Measurements from ENCODE around the gene PHACTR2. TPM values are rescaled to one million over a fixed set of nuclear protein-coding genes. Genes with fewer than 3 reads are reported as not detected.
"Not testable (repeated sequence)": the region's sequence is repeated elsewhere in the genome, so short reads cannot be mapped to it uniquely, and the experiment has no call there.

PHACTR2 gene
- total and polyA plus RNA-seq, 5 experiments from 2014 or later = 7.1 to 16.0 (median 9.0) TPM

DNA sequence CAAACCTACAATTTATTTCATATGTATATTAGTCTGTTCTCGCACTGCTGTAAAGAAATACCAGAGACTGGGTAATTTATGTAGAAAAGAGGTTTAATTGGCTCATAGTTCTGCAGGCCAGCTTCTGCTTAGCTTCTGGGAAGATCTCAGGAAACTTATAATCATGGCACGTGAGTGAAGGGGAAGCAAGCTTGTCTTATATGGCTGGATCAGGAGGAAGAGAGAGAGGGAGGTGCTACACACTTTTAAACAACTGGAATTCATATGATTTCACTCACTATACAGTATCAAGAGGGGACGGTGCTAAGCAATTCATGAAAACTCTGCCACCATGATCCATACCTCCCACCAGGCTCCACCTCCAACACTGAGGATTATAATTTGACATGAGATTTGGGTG lies 29.9 kb downstream of the PHACTR2 start:
- ATAC-seq = no peak
- Mint-ChIP-seq H3K27me3 (peaks cover 0 to 4% (median 0%) of the 10 kb centered on the region in 5 donors), H3K4me3 (no peak overlapping the region), H3K36me3 (peaks cover 0 to 13% (median 7%) of the 10 kb centered on the region in 3 donors), H3K9me3 (peaks cover 0 to 18% (median 2%) of the 10 kb centered on the region in 9 donors), H3K27ac (no peak overlapping the region), H3K4me1 (peaks cover 0 to 7% (median under 1%) of the 10 kb centered on the region in 4 donors)
- DNase-seq = no peak
- POLR2A ChIA-PET = no interaction called here

DNA sequence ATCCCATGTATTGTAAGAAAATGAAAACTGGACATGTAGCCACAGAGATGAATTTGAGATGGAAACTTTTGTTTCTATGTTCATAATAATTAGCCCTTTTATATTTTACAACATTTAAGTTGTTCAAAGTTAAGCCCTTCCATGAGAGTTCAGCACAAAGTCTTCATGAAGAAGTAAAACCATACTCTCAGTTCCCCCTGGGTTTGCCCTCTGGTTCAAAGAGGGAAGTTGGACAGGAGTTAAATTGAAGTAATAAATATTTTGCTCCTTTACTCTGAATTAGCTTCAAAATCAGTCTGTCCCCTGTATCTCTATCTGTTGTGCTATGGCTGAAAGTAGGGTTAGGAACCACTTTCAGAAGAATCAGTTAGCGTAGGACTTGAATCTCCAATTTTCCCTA lies 31.1 kb downstream of the PHACTR2 start:
- ATAC-seq (no peak), DNase-seq (no peak)
- POLR2A ChIA-PET = no interaction called here
- H3K27me3 Mint-ChIP-seq = peaks cover 0 to 4% (median 0%) of the 10 kb centered on the region in 5 donors
- peaks cover 0 to 7% (median under 1%) of the 10 kb centered on the region in 4 donors for H3K4me1 Mint-ChIP-seq
- no peak overlapping the region for H3K27ac Mint-ChIP-seq
- H3K9me3 Mint-ChIP-seq = peaks cover 0 to 18% (median 0%) of the 10 kb centered on the region in 9 donors
- H3K4me3 Mint-ChIP-seq = no peak overlapping the region
- peaks cover 0 to 16% (median 7%) of the 10 kb centered on the region in 3 donors for H3K36me3 Mint-ChIP-seq

DNA sequence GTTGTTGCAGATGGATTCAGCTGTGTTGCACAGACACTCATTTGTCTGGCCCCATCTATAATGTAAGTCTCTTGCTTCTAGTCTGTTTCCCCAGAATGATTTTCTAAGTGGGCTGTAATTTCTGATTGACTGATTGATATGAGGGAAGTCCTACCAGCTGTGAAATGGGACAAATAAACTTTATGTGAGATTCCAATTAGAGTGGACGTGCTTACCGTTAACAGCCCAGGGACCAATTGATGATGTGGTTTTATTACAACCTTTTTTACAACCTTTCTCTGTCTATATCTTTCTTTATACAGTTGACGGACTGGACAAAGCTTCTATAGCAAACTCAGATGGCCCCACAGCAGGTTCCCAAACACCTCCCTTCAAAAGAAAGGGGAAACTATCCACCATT lies 33.9 kb downstream of the PHACTR2 start:
- POLR2A ChIA-PET = no interaction called here
- H3K27ac Mint-ChIP-seq = no peak overlapping the region
- DNase-seq (no peak), ATAC-seq (no peak)
- H3K9me3 Mint-ChIP-seq = peaks cover 0 to 18% (median 0%) of the 10 kb centered on the region in 9 donors
- peaks cover 0 to 14% (median 7%) of the 10 kb centered on the region in 3 donors for H3K36me3 Mint-ChIP-seq
- H3K4me3 Mint-ChIP-seq = no peak overlapping the region
- peaks cover 0 to 7% (median under 1%) of the 10 kb centered on the region in 4 donors for H3K4me1 Mint-ChIP-seq
- H3K27me3 Mint-ChIP-seq = peaks cover 0 to 4% (median 0%) of the 10 kb centered on the region in 5 donors

DNA sequence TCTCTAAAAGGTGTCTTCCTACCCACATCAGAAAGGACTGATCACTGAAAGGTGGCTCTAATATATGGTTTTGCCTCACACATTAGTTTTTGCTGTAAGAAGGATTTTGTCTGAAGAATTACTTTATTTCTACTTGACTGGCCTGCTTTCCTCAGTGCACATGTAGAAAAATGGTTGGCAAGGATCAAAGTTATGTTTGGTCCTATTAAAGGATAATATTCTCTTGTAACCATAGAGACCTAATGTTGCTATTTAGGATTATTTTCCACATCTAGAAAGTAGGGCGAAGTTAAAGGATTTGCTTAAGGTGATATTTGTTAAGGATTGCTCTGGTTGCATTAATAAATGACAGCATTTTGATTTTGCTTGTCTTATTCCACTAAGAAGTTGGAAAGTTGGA lies 40.7 kb downstream of the PHACTR2 start:
- no peak for ATAC-seq
- Mint-ChIP-seq H3K27me3 (no peaks in the 10 kb centered on the region), H3K36me3 (peaks cover 0 to 5% (median 2%) of the 10 kb centered on the region in 3 donors), H3K4me3 (no peak overlapping the region), H3K9me3 (peaks cover 0 to 6% (median 0%) of the 10 kb centered on the region in 9 donors), H3K27ac (no peak overlapping the region), H3K4me1 (peaks cover 0 to 3% (median 0%) of the 10 kb centered on the region in 4 donors)
- DNase-seq = no peak
- POLR2A ChIA-PET = no interaction called here

GRCh38 chr6:143721642-143722041 lies 43.9 kb downstream of the PHACTR2 start:
- Mint-ChIP-seq H3K4me1 (peaks cover 0 to 3% (median 1%) of the 10 kb centered on the region in 4 donors), H3K36me3 (peaks cover 5 to 14% (median 7%) of the 10 kb centered on the region in 3 donors), H3K27me3 (no peaks in the 10 kb centered on the region), H3K9me3 (peaks cover 0 to 9% (median 0%) of the 10 kb centered on the region in 9 donors), H3K4me3 (no peak overlapping the region), H3K27ac (no peak overlapping the region)
- POLR2A ChIA-PET = no interaction called here
- DNase-seq (no peak), ATAC-seq (no peak)

GRCh38 chr6:143724876-143725275 lies 47.1 kb downstream of the PHACTR2 start:
- Mint-ChIP-seq H3K27ac (no peak overlapping the region), H3K27me3 (no peaks in the 10 kb centered on the region)

GRCh38 chr6:143726015-143726647 lies 48.4 kb downstream of the PHACTR2 start:
- Mint-ChIP-seq H3K9me3 (peaks cover 0 to 13% (median 0%) of the 10 kb centered on the region in 9 donors), H3K36me3 (peaks cover 5 to 14% (median 7%) of the 10 kb centered on the region in 3 donors), H3K27ac (no peak overlapping the region), H3K27me3 (no peaks in the 10 kb centered on the region), H3K4me1 (peaks cover 0 to 9% (median 0%) of the 10 kb centered on the region in 4 donors), H3K4me3 (no peak overlapping the region)
- ATAC-seq = no peak
- POLR2A ChIA-PET = no interaction called here
- DNase-seq = no peak

More at GRCh38 chr6:143724876-143725275, 47.1 kb downstream of the PHACTR2 start:
- no peak overlapping the region for H3K4me3 Mint-ChIP-seq
- POLR2A ChIA-PET = no interaction called here
- peaks cover 0 to 7% (median 0%) of the 10 kb centered on the region in 4 donors for H3K4me1 Mint-ChIP-seq
- DNase-seq = no peak
- peaks cover 0 to 13% (median 0%) of the 10 kb centered on the region in 9 donors for H3K9me3 Mint-ChIP-seq
- peaks cover 5 to 14% (median 7%) of the 10 kb centered on the region in 3 donors for H3K36me3 Mint-ChIP-seq
- ATAC-seq = no peak

- no peak for ATAC-seq
- H3K9me3 Mint-ChIP-seq = peaks cover 0 to 13% (median 0%) of the 10 kb centered on the region in 9 donors
- H3K4me3 Mint-ChIP-seq = no peak overlapping the region
- peaks cover 5 to 14% (median 7%) of the 10 kb centered on the region in 3 donors for H3K36me3 Mint-ChIP-seq
- DNase-seq = no peak
- no peak overlapping the region for H3K27ac Mint-ChIP-seq
- POLR2A ChIA-PET = no interaction called here
- no peaks in the 10 kb centered on the region for H3K27me3 Mint-ChIP-seq
- H3K4me1 Mint-ChIP-seq = peaks cover 2 to 14% (median 4%) of the 10 kb centered on the region in 4 donors
Measured at GRCh38 chr6:143727035-143727434, 49.3 kb downstream of the PHACTR2 start.

DNA sequence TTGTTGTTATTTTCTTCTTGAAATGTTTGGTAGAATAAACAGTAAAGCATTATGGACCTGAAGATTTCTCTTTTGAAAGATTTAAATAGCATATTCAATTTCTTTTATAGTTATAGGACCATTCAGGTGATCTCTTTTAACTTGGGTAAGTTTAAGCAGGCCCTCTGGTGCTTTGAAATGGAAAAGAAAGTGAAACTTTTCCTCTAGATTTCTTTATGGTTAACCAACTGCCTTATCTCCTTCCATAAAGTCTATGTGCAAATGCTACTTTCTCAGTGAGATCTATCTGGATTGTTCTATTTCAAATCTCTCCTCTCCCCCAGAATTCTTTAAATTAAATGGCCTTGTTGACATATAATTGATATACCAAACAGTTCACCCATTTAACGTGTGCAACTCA lies 54.0 kb downstream of the PHACTR2 start:
- Mint-ChIP-seq H3K9me3 (peaks cover 0 to 4% (median 0%) of the 10 kb centered on the region in 9 donors), H3K4me1 (peaks cover 7 to 27% (median 8%) of the 10 kb centered on the region in 4 donors), H3K27ac (no peak overlapping the region), H3K4me3 (no peak overlapping the region), H3K27me3 (no peaks in the 10 kb centered on the region), H3K36me3 (no peaks in the 10 kb centered on the region)
- POLR2A ChIA-PET = no interaction called here
- DNase-seq = no peak
- ATAC-seq = no peak

DNA sequence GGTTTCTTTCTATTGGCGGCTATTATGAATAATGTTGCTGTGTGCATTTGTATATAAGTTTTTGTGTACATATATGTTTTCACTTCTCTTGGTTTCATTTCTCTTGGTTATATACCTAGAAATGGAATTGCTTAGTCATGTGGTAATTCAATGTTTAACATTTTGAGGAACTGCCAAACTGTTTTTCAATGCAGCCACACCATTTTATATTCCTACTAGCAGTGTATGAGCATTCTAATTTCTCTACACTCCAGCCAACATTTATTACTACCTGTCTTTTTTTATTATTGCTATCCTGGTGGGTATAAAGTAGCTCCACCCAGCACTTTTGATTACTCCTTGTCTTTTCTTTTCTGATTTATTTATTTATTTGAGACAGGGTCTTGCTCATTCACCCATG lies 54.8 kb downstream of the PHACTR2 start:
- peaks cover 7 to 23% (median 8%) of the 10 kb centered on the region in 4 donors for H3K4me1 Mint-ChIP-seq
- POLR2A ChIA-PET = no interaction called here
- no peak for ATAC-seq
- H3K4me3 Mint-ChIP-seq = no peak overlapping the region
- H3K27me3 Mint-ChIP-seq = no peaks in the 10 kb centered on the region
- H3K36me3 Mint-ChIP-seq = no peaks in the 10 kb centered on the region
- no peak for DNase-seq
- no peak overlapping the region for H3K27ac Mint-ChIP-seq
- H3K9me3 Mint-ChIP-seq = no peaks in the 10 kb centered on the region

DNA sequence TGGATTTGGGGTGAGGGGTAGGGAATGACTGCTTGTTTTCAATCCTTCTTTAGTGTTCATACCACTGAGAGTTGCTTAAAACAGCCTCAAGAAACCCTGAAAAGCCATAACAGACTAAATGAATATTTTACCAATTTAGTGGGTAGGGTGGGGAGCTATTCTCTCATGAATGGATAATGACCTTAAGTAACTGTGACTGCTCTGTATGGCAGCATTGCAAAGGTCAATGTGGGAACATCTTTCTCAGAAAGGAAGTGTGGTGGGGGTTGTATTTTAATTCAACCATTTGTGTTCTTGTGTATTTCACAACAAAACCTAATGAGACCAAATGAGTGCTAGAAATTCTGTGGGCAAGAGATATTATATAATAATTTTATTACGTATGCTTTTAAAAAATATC lies 55.7 kb downstream of the PHACTR2 start:
- DNase-seq (no peak), ATAC-seq (no peak)
- Mint-ChIP-seq H3K9me3 (no peaks in the 10 kb centered on the region), H3K27me3 (no peaks in the 10 kb centered on the region), H3K36me3 (no peaks in the 10 kb centered on the region), H3K4me1 (peaks cover 7 to 23% (median 8%) of the 10 kb centered on the region in 4 donors), H3K4me3 (no peak overlapping the region), H3K27ac (no peak overlapping the region)
- POLR2A ChIA-PET = no interaction called here

GRCh38 chr6:143734641-143735063 lies 56.9 kb downstream of the PHACTR2 start:
- Mint-ChIP-seq H3K9me3 (no peaks in the 10 kb centered on the region), H3K4me3 (no peak overlapping the region), H3K36me3 (no peaks in the 10 kb centered on the region), H3K27me3 (no peaks in the 10 kb centered on the region), H3K4me1 (peaks cover 9 to 23% (median 12%) of the 10 kb centered on the region in 4 donors), H3K27ac (no peak overlapping the region)
- DNase-seq (no peak), ATAC-seq (no peak)
- POLR2A ChIA-PET = no interaction called here

- H3K36me3 Mint-ChIP-seq, POLR2A ChIA-PET, H3K9me3 Mint-ChIP-seq, ATAC-seq, DNase-seq, H3K27ac Mint-ChIP-seq, H3K4me1 Mint-ChIP-seq, H3K4me3 Mint-ChIP-seq, H3K27me3 Mint-ChIP-seq: not testable (repeated sequence)
Measured at GRCh38 chr6:143738072-143738690, 60.4 kb downstream of the PHACTR2 start.
